Ishikawa (cell line): ENCODE measurements around the gene SORBS2.

Experiments
- CEBPB ChIP-seq: IDR thresholded peaks from 2 replicates; pipeline ENCODE4 v1.6.1; 2012
- CREB1 ChIP-seq: IDR thresholded peaks from 2 replicates; pipeline ENCODE4 v1.6.1; 2012; ENCODE audit warnings: low read depth
- EGR1 ChIP-seq: IDR thresholded peaks from 2 replicates; pipeline ENCODE4 v1.6.1; 2012
- EP300 ChIP-seq: IDR thresholded peaks from 2 replicates; pipeline ENCODE4 v1.6.1; 2012; ENCODE audit warnings: borderline replicate concordance
- FOXM1 ChIP-seq: IDR thresholded peaks from 2 replicates; pipeline ENCODE4 v1.6.1; 2012; ENCODE audit warnings: low read depth, borderline replicate concordance
- MAX ChIP-seq: IDR thresholded peaks from 2 replicates; pipeline ENCODE4 v1.6.1; 2012
- NFIC ChIP-seq: IDR thresholded peaks from 2 replicates; pipeline ENCODE4 v1.6.1; 2012
- RAD21 ChIP-seq: IDR thresholded peaks from 2 replicates; pipeline ENCODE4 v1.6.1; 2012; ENCODE audit warnings: low read depth
- REST ChIP-seq: IDR thresholded peaks from 2 replicates; pipeline ENCODE4 v1.6.1; 2012; ENCODE audit warnings: low read depth, mild to moderate bottlenecking
- TAF1 ChIP-seq: IDR thresholded peaks from 2 replicates; pipeline ENCODE4 v1.6.1; 2012; ENCODE audit warnings: low read depth, mild to moderate bottlenecking
- TCF12 ChIP-seq: IDR thresholded peaks from 2 replicates; pipeline ENCODE4 v1.6.1; 2012; ENCODE audit warnings: low read depth
- TEAD4 ChIP-seq: IDR thresholded peaks from 2 replicates; pipeline ENCODE4 v1.6.1; 2012
- USF1 ChIP-seq: IDR thresholded peaks from 2 replicates; pipeline ENCODE4 v1.6.1; 2012
- YY1 ChIP-seq: IDR thresholded peaks from 2 replicates; pipeline ENCODE4 v1.6.1; 2012; ENCODE audit warnings: low read depth
- ZBTB7A ChIP-seq: IDR thresholded peaks from 2 replicates; pipeline ENCODE4 v1.6.1; 2012; ENCODE audit warnings: low read depth

SORBS2 gene

GRCh38 chr4:185709802-185710486 lies 102.0 kb downstream of the SORBS2 start:
- no peak for TF ChIP-seq EP300
- TF ChIP-seq NFIC, result no peak
- TF ChIP-seq FOXM1, result no peak
- TF ChIP-seq MAX, result no peak
- TF ChIP-seq EGR1, result no peak
- TF ChIP-seq RAD21, result no peak
- TF ChIP-seq ZBTB7A, result no peak
- no peak for TF ChIP-seq TCF12

DNA sequence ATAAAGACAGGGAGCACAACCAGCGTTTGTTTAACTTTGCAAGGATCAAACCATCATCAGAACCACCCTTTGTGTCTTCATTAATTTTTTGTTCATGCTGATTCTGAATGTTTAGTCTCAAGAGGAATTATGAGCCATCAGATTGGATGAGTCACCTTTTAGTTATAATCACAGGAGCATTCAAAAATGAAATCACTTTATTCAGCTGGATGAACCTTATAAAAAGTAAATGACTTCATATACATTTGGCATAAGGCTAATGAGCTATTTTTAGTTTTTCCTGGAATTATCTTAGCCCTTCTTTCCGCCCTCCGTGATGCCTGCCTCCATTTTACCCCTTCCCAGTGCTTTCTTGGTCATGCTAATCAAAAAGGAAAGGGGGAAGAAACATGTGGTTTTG lies 103.6 kb downstream of the SORBS2 start:
- TF ChIP-seq CEBPB, result no peak
- TF ChIP-seq FOXM1, result no peak
- TF ChIP-seq TEAD4, result no peak
- TF ChIP-seq RAD21, result no peak

- TF ChIP-seq TCF12 (no peak), NFIC (no peak), TEAD4 (no peak), TAF1 (no peak), FOXM1 (no peak), YY1 (no peak), CREB1 (no peak), USF1 (no peak), CEBPB (no peak), ZBTB7A (no peak), MAX (no peak), REST (no peak), EGR1 (no peak), RAD21 (no peak)
Observed at GRCh38 chr4:185702147-185702663, 109.8 kb downstream of the SORBS2 start.

DNA sequence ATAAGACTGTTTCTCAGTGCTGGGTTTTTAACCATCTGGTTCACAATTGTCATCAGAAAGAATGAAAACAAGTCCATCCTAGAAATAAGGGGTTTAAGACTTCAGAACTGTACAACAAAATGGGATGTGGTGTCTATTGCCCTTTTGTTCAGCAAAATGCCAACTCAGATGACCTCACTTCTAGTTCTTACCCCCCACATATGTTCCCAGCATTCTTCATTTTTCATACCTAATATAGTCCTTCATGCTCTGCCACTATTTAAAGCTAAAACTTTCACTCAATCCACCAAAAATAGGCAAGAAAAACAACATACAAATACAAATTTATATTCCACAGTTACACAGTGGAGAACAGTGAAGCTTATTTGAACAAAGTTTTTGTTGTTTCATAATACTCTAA lies 111.4 kb downstream of the SORBS2 start:
- TF ChIP-seq YY1 (no peak), TAF1 (no peak), USF1 (no peak), RAD21 (no peak), ZBTB7A (no peak), TCF12 (no peak), MAX (no peak), NFIC (no peak), TEAD4 (no peak), REST (no peak), CEBPB (no peak), EP300 (no peak), FOXM1 (no peak), CREB1 (no peak), EGR1 (no peak)

DNA sequence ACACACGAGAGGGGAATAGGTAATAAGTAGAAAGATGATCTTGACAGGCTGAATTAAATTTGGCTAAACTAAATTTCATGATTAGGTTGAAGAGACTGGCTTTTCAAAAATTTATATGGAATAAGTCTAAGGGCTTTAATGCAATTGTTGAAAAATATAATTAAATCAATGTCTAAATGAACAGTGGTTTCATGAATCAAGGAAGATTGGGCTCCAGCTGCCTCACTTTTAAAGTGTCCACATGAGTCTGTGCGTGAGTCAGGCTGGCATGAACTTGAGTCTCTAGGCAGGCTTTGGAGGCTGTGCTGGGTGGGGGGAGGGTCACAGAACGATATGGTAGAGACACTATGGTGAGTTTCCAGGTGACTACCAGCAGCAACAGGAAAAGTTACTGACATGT lies 111.9 kb downstream of the SORBS2 start:
- TF ChIP-seq RAD21, result no peak
- no peak for TF ChIP-seq MAX
- TF ChIP-seq TEAD4, result no peak
- TF ChIP-seq YY1, result no peak
- no peak for TF ChIP-seq CEBPB
- TF ChIP-seq NFIC, result no peak
- TF ChIP-seq TCF12, result no peak
- TF ChIP-seq EGR1, result no peak
- no peak for TF ChIP-seq ZBTB7A
- no peak for TF ChIP-seq FOXM1
- no peak for TF ChIP-seq USF1
- TF ChIP-seq EP300, result no peak
- no peak for TF ChIP-seq REST
- TF ChIP-seq TAF1, result no peak
- TF ChIP-seq CREB1, result no peak
